ENCODE measurements around the gene RBM8A. TPM values are rescaled to one million over a fixed set of nuclear protein-coding genes. Genes with fewer than 3 reads are reported as not detected.

Gene RBM8A
- polyA plus RNA-seq (2013, experiment 1 of 2): 184 TPM
- 175 TPM for polyA plus RNA-seq (2013, experiment 2 of 2)

GRCh38 chr1:145927063-145927886 lies at the start of gene RBM8A:
RBM8A (minus strand) TSS chr1:145927484; CDS start chr1:145927426, 58 bp downstream.
- Histone ChIP-seq H3K4me1 (ENCODE audit: insufficient read depth, low read length) (peaks cover 6% of the 10 kb centered on the region), H3K27ac (ENCODE audit: low read depth, low read length) (peak within 1 kb of the TSS; percentile 95), H3K9me3 (ENCODE audit: insufficient read depth, low read depth, low read length) (no peaks in the 10 kb centered on the region), H3K36me3 (ENCODE audit: insufficient read depth, low read length) (peaks cover 32% of the 10 kb centered on the region), H3K9ac (ENCODE audit: low read depth, low read length) (peak within 1 kb of the TSS; percentile 94), H3K4me3 (ENCODE audit: low read length) (peak within 1 kb of the TSS; percentile 97), H3K27me3 (ENCODE audit: insufficient read depth, low read length) (no peaks in the 10 kb centered on the region)
- WGBS: under 1% methylated on average over 41 of the region's 41 CpGs

- Histone ChIP-seq H3K27me3 (ENCODE audit: insufficient read depth, low read length) (no peaks in the 10 kb centered on the region), H3K9me3 (ENCODE audit: insufficient read depth, low read depth, low read length) (no peaks in the 10 kb centered on the region), H3K27ac (ENCODE audit: low read depth, low read length) (no peak overlapping the region), H3K9ac (ENCODE audit: low read depth, low read length) (no peak overlapping the region), H3K4me3 (ENCODE audit: low read length) (0 out of 2 replicates have a peak overlapping the region, but pooled peaks have one; percentile 11), H3K4me1 (ENCODE audit: insufficient read depth, low read length) (peaks cover 26% of the 10 kb centered on the region), H3K36me3 (ENCODE audit: insufficient read depth, low read length) (no peaks in the 10 kb centered on the region)
- WGBS: 61% methylated on average over 5 of the region's 5 CpGs
Measured at GRCh38 chr1:145977016-145977415, 49.7 kb upstream of the RBM8A start.

GRCh38 chr1:145975216-145975615 lies 47.9 kb upstream of the RBM8A start:
- Histone ChIP-seq H3K4me1 (ENCODE audit: insufficient read depth, low read length) (peaks cover 24% of the 10 kb centered on the region), H3K9me3 (ENCODE audit: insufficient read depth, low read depth, low read length) (no peaks in the 10 kb centered on the region), H3K27ac (ENCODE audit: low read depth, low read length) (no peak overlapping the region), H3K36me3 (ENCODE audit: insufficient read depth, low read length) (no peaks in the 10 kb centered on the region), H3K4me3 (ENCODE audit: low read length) (no peak overlapping the region), H3K9ac (ENCODE audit: low read depth, low read length) (no peak overlapping the region), H3K27me3 (ENCODE audit: insufficient read depth, low read length) (no peaks in the 10 kb centered on the region)
- WGBS: 91% methylated on average over 4 of the region's 4 CpGs

- H3K9ac ChIP-seq (ENCODE audit: low read depth, low read length): no peak overlapping the region
- H3K36me3 ChIP-seq (ENCODE audit: insufficient read depth, low read length): no peaks in the 10 kb centered on the region
- 95% methylated on average over 7 of the region's 7 CpGs for WGBS
Measured at GRCh38 chr1:145974721-145975120, 47.4 kb upstream of the RBM8A start.

GRCh38 chr1:145972580-145972979 lies 45.3 kb upstream of the RBM8A start:
- Histone ChIP-seq H3K4me3 (ENCODE audit: low read length) (no peak overlapping the region), H3K9ac (ENCODE audit: low read depth, low read length) (no peak overlapping the region), H3K9me3 (ENCODE audit: insufficient read depth, low read depth, low read length) (0 out of 2 replicates have a peak, but pooled peaks cover under 1% of the 10 kb centered on the region), H3K36me3 (ENCODE audit: insufficient read depth, low read length) (no peaks in the 10 kb centered on the region), H3K27me3 (ENCODE audit: insufficient read depth, low read length) (no peaks in the 10 kb centered on the region), H3K4me1 (ENCODE audit: insufficient read depth, low read length) (0 out of 2 replicates have a peak, but pooled peaks cover under 1% of the 10 kb centered on the region), H3K27ac (ENCODE audit: low read depth, low read length) (no peak overlapping the region)
- WGBS: 86% methylated on average over 7 of the region's 7 CpGs

More at GRCh38 chr1:145974721-145975120, 47.4 kb upstream of the RBM8A start:
- Histone ChIP-seq H3K27ac (ENCODE audit: low read depth, low read length) (no peak overlapping the region), H3K27me3 (ENCODE audit: insufficient read depth, low read length) (no peaks in the 10 kb centered on the region), H3K9me3 (ENCODE audit: insufficient read depth, low read depth, low read length) (no peaks in the 10 kb centered on the region), H3K4me3 (ENCODE audit: low read length) (no peak overlapping the region), H3K4me1 (ENCODE audit: insufficient read depth, low read length) (peaks cover 19% of the 10 kb centered on the region)

GRCh38 chr1:145967288-145967687 lies 40.0 kb upstream of the RBM8A start:
- Histone ChIP-seq H3K9me3 (ENCODE audit: insufficient read depth, low read depth, low read length) (0 out of 2 replicates have a peak, but pooled peaks cover 5% of the 10 kb centered on the region), H3K4me3 (ENCODE audit: low read length) (no peak overlapping the region)
- 93% methylated on average over 2 of the region's 2 CpGs for WGBS

GRCh38 chr1:145965119-145965744 lies 37.9 kb upstream of the RBM8A start:
- H3K36me3 ChIP-seq (ENCODE audit: insufficient read depth, low read length): no peaks in the 10 kb centered on the region
- H3K9me3 ChIP-seq (ENCODE audit: insufficient read depth, low read depth, low read length): 0 out of 2 replicates have a peak, but pooled peaks cover 5% of the 10 kb centered on the region
- H3K9ac ChIP-seq (ENCODE audit: low read depth, low read length): no peak overlapping the region
- peaks cover 40% of the 10 kb centered on the region for H3K27me3 ChIP-seq (ENCODE audit: insufficient read depth, low read length)
- H3K4me3 ChIP-seq (ENCODE audit: low read length): peak overlapping the region; percentile 65
- WGBS: 43% methylated on average over 3 of the region's 5 CpGs
- H3K4me1 ChIP-seq (ENCODE audit: insufficient read depth, low read length): peaks cover 13% of the 10 kb centered on the region
- no peak overlapping the region for H3K27ac ChIP-seq (ENCODE audit: low read depth, low read length)

More at GRCh38 chr1:145967288-145967687, 40.0 kb upstream of the RBM8A start:
- Histone ChIP-seq H3K36me3 (ENCODE audit: insufficient read depth, low read length) (no peaks in the 10 kb centered on the region), H3K27ac (ENCODE audit: low read depth, low read length) (no peak overlapping the region), H3K4me1 (ENCODE audit: insufficient read depth, low read length) (peaks cover 13% of the 10 kb centered on the region), H3K27me3 (ENCODE audit: insufficient read depth, low read length) (peaks cover 20% of the 10 kb centered on the region), H3K9ac (ENCODE audit: low read depth, low read length) (no peak overlapping the region)

- H3K36me3 ChIP-seq (ENCODE audit: insufficient read depth, low read length): no peaks in the 10 kb centered on the region
Measured at GRCh38 chr1:145964328-145965118, 37.2 kb upstream of the RBM8A start, which contains the start of the genes ANKRD34A and POLR3GL. ANKRD34A (minus strand) TSS chr1:145964575; CDS start chr1:145961759, 2,816 bp downstream. POLR3GL (plus strand) TSS chr1:145964690; CDS start chr1:145974866, 10,176 bp downstream.

GRCh38 chr1:145963265-145964019 lies 36.2 kb upstream of the RBM8A start:
- Histone ChIP-seq H3K27ac (ENCODE audit: low read depth, low read length) (no peak overlapping the region), H3K36me3 (ENCODE audit: insufficient read depth, low read length) (no peaks in the 10 kb centered on the region), H3K27me3 (ENCODE audit: insufficient read depth, low read length) (peaks cover 58% of the 10 kb centered on the region), H3K9ac (ENCODE audit: low read depth, low read length) (no peak overlapping the region), H3K4me1 (ENCODE audit: insufficient read depth, low read length) (peaks cover 13% of the 10 kb centered on the region), H3K9me3 (ENCODE audit: insufficient read depth, low read depth, low read length) (0 out of 2 replicates have a peak, but pooled peaks cover 5% of the 10 kb centered on the region), H3K4me3 (ENCODE audit: low read length) (peak overlapping the region; percentile 92)
- WGBS: 66% methylated on average over 5 of the region's 5 CpGs

More at GRCh38 chr1:145964328-145965118, 37.2 kb upstream of the RBM8A start, which contains the start of the genes ANKRD34A and POLR3GL:
- WGBS: 3% methylated on average over 37 of the region's 37 CpGs
- Histone ChIP-seq H3K4me3 (ENCODE audit: low read length) (peak within 1 kb of the TSS; percentile 65), H3K27me3 (ENCODE audit: insufficient read depth, low read length) (peaks cover 48% of the 10 kb centered on the region), H3K27ac (ENCODE audit: low read depth, low read length) (no peak within 1 kb of the TSS), H3K4me1 (ENCODE audit: insufficient read depth, low read length) (peaks cover 13% of the 10 kb centered on the region), H3K9ac (ENCODE audit: low read depth, low read length) (0 out of 2 replicates have a peak within 1 kb of the TSS, but pooled peaks have one; percentile 5), H3K9me3 (ENCODE audit: insufficient read depth, low read depth, low read length) (0 out of 2 replicates have a peak, but pooled peaks cover 5% of the 10 kb centered on the region)

Data from HUES64 (cell line).